ENCODE results near the gene MMEL1. TPM values are rescaled to one million over a fixed set of nuclear protein-coding genes. Genes with fewer than 3 reads are reported as not detected.

MMEL1 gene
- 0.08 TPM in 1 of 5 replicates, not detected in the others for total RNA-seq (2022; extraction: Qiagen RNA extraction)

GRCh38 chr1:2632561-2633361 is at the start of gene MMEL1:
MMEL1 (minus strand) TSS chr1:2633016; CDS start chr1:2629484, 3,532 bp downstream.

GRCh38 chr1:2586154-2587070 is 46.4 kb downstream of the MMEL1 start, which contains the start of gene PRXL2B:
PRXL2B (plus strand) TSS chr1:2586777; CDS start chr1:2586886, 109 bp downstream.

GRCh38 chr1:2556277-2556677 is 76.5 kb downstream of the MMEL1 start, which contains the start of gene TNFRSF14:
TNFRSF14 (plus strand) TSS chr1:2556371; CDS start chr1:2556665, 294 bp downstream.

Other genes starting within 250 kb of the MMEL1 start
- gene MORN1, start 241.5 kb downstream of the MMEL1 start, total RNA-seq (2022; extraction: Qiagen RNA extraction) = 4.3 to 6.5 TPM (median 6.1 TPM) in 5 replicates
- gene RER1, start 241.2 kb downstream of the MMEL1 start, total RNA-seq (2022; extraction: Qiagen RNA extraction) = 100 to 141 TPM (median 125 TPM) in 5 replicates
- gene PEX10, start 220.5 kb downstream of the MMEL1 start, total RNA-seq (2022; extraction: Qiagen RNA extraction) = 19.6 to 23.3 TPM (median 22.3 TPM) in 5 replicates
- gene PLCH2, start 156.7 kb downstream of the MMEL1 start, total RNA-seq (2022; extraction: Qiagen RNA extraction) = 0.10 to 0.40 TPM (median 0.33 TPM) in 5 replicates
- gene PANK4, start 106.4 kb downstream of the MMEL1 start, total RNA-seq (2022; extraction: Qiagen RNA extraction) = 8.3 to 10.5 TPM (median 9.7 TPM) in 5 replicates
- not detected in 5 replicates for gene HES5, start 102.8 kb downstream of the MMEL1 start, total RNA-seq (2022; extraction: Qiagen RNA extraction)
- 0.11 to 0.37 TPM (median 0.22 TPM) in 4 of 5 replicates, not detected in the other for gene TNFRSF14, start 76.6 kb downstream of the MMEL1 start, total RNA-seq (2022; extraction: Qiagen RNA extraction)
- 17.2 to 23.9 TPM (median 21.5 TPM) in 5 replicates for gene PRXL2B, start 46.2 kb downstream of the MMEL1 start, total RNA-seq (2022; extraction: Qiagen RNA extraction)
- gene TTC34, start 168.7 kb upstream of the MMEL1 start, total RNA-seq (2022; extraction: Qiagen RNA extraction) = 0.02 to 0.05 TPM (median 0.04 TPM) in 5 replicates